SK-N-MC (cell line): ENCODE measurements around the gene USP31.

ENCODE experiments used
- EZH2 ChIP-seq: fragments of 200-600 bp; sonication (generic); IDR thresholded peaks from one replicate; pipeline ENCODE4 v1.6.1; 2017; ENCODE audit warnings: antibody characterized with exemption
- POLR2AphosphoS5 ChIP-seq: IDR thresholded peaks from 2 replicates; pipeline ENCODE4 v1.6.1; 2012; ENCODE audit warnings: mild to moderate bottlenecking, low read depth, low read length, borderline replicate concordance

GRCh38 chr16:23052908-23053580 lies 96.2 kb downstream of the USP31 start:
- no peak for TF ChIP-seq EZH2
- no peak for TF ChIP-seq POLR2AphosphoS5
